ENCODE data around the gene AMOTL2.

- no peak for TF ChIP-seq EZH2 (IDR thresholded peaks at IDR 0.05; ENCODE audit: borderline replicate concordance)
- TF ChIP-seq CTCF (IDR thresholded peaks at IDR 0.05; ENCODE audit: poor library complexity), result no peak
Observed at GRCh38 chr3:134344560-134344959, 29.7 kb downstream of the AMOTL2 start.

All from hepatocyte (in vitro differentiated cells).